GM12864 (cell line): ENCODE measurements around the gene ZNF638.
A peak's percentile ranks its signal among the peaks of the same experiment; 100 is the strongest.

Experiments used
- DNase-seq: peaks from one replicate; pipeline ENCODE4 v3.0.0-alpha.2; 2011; ENCODE audit warnings: low read depth
- H3K4me3 ChIP-seq: 2 replicates; pipeline ENCODE4 v1.5.1; 2011; ENCODE audit warnings: mild to moderate bottlenecking, low read depth, low read length, control low read depth
- TF ChIP-seq, protein P1 (sequence below): IDR thresholded peaks from 2 replicates; pipeline ENCODE4 v1.5.1; 2011; ENCODE audit warnings: low read depth, mild to moderate bottlenecking, moderate library complexity, low read length, control low read depth, inconsistent platforms; ENCODE audit errors: missing control alignments

The ZNF638 gene

DNA sequence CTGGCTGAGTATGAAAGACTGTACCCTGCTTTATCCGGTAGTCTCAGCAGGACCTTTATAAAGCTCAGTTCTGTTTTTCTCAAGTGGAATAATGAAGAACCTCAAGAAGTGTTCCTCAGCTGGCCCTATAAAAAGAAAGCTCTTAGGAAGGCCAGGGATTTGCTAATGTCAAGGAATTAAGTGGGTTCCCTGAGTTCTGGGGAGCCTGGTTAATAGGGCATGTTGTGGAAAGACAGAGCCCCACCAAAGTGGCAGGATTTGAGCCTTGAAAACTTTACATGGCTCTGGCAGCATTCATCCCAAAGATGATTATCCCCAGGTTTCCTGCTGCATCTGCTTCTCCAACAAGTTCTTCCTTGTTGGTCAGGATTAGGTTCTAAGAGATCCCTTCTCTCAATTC lies 114.9 kb downstream of the ZNF638 start:
- TF ChIP-seq, protein P1, sequence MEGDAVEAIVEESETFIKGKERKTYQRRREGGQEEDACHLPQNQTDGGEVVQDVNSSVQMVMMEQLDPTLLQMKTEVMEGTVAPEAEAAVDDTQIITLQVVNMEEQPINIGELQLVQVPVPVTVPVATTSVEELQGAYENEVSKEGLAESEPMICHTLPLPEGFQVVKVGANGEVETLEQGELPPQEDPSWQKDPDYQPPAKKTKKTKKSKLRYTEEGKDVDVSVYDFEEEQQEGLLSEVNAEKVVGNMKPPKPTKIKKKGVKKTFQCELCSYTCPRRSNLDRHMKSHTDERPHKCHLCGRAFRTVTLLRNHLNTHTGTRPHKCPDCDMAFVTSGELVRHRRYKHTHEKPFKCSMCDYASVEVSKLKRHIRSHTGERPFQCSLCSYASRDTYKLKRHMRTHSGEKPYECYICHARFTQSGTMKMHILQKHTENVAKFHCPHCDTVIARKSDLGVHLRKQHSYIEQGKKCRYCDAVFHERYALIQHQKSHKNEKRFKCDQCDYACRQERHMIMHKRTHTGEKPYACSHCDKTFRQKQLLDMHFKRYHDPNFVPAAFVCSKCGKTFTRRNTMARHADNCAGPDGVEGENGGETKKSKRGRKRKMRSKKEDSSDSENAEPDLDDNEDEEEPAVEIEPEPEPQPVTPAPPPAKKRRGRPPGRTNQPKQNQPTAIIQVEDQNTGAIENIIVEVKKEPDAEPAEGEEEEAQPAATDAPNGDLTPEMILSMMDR = no peak
- no peak overlapping the region for H3K4me3 ChIP-seq
- DNase-seq = no peak

DNA sequence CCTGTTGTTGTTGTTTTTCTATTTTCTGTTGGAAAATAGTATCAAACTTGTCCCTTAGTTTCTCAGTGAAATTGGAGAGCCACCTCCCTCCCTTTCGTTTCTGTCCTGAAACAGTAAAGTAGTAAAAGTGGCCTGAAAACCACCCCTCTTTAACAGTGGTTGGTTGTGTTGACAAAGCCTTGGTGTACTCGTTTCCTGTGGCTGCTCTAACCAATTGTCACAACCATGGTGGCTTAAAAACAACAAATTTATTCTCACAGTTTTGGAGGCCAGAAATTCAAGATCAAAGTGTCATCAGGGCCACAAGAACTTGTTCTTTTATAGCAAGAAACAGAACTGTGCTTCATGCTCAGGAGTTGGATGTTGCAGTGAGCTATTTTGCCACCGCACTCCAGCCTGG lies 117.8 kb downstream of the ZNF638 start:
- TF ChIP-seq, protein P1 = no peak
- H3K4me3 ChIP-seq = no peak overlapping the region
- DNase-seq = no peak

DNA sequence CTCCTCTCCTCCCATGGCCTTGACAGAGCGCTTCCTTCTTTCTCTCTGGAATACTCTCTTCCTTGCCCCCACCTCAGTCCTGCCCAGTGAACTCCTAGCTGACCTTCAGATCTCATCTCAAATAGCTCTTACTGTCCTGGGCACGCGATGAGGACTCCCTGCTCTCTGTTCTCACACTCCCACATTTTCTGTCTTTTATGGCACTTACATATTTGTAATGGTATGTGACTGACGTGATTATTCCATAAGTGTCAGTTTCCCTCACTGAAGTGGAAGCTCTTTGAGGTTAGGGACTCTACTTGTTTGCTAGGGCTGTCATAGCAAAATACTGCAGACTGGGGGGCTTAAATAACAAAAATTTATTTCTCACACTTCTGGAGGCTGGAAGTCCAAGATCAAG lies 120.1 kb downstream of the ZNF638 start:
- DNase-seq = no peak
- TF ChIP-seq, protein P1 = no peak
- H3K4me3 ChIP-seq = no peak overlapping the region

DNA sequence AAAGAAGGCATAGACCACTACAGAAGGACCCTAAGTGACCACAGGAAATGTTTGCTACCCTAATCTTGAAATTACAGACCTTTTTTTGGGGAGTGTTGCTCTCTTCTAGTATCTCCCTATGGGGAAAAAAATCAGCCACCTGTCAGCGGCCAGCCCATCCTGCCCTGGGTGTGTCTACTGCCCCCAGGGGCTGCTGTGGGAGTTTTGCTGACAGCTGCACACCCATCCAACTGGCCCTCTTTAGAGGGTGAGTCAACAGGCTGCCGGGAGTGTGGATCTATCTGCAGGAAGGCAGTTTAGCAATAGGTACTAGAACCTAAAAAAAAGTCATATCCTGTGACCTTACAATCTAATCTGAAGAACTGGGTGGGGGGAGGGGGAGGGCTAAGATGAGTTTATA lies 121.0 kb downstream of the ZNF638 start:
- TF ChIP-seq, protein P1 = peak; percentile 10
- DNase-seq = no peak
- H3K4me3 ChIP-seq = no peak overlapping the region

DNA sequence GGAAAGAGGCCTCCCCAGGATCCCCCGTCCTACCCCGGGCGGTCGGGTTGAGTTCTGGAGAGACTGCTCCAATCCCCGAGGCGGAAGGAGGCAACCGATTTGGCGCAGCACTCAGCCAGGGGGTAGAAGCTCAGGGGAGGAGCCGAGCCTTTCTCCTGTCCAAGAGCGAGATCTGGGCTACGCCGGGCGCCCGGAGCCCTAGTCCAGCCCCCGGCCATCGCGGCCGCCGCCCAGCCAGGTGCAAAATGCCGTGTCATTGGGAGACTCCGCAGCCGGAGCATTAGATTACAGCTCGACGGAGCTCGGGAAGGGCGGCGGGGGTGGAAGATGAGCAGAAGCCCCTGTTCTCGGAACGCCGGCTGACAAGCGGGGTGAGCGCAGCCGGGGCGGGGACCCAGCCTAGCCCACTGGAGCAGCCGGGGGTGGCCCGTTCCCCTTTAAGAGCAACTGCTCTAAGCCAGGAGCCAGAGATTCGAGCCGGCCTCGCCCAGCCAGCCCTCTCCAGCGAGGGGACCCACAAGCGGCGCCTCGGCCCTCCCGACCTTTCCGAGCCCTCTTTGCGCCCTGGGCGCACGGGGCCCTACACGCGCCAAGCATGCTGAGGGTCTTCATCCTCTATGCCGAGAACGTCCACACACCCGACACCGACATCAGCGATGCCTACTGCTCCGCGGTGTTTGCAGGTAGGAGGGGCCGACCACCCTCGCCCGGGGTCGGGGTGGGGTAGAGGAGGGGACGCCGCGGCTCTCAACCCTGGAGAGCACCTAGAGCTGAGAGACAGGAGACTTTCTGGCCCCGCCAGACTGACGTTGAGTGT lies 122.0 kb downstream of the ZNF638 start, which contains the start of gene DYSF:
TSS of gene DYSF (plus strand) at position 158 of the 817 bp plus-strand sequence.
- no peak within 1 kb of the TSS for H3K4me3 ChIP-seq
- TF ChIP-seq, protein P1 = no peak
- DNase-seq = no peak

DNA sequence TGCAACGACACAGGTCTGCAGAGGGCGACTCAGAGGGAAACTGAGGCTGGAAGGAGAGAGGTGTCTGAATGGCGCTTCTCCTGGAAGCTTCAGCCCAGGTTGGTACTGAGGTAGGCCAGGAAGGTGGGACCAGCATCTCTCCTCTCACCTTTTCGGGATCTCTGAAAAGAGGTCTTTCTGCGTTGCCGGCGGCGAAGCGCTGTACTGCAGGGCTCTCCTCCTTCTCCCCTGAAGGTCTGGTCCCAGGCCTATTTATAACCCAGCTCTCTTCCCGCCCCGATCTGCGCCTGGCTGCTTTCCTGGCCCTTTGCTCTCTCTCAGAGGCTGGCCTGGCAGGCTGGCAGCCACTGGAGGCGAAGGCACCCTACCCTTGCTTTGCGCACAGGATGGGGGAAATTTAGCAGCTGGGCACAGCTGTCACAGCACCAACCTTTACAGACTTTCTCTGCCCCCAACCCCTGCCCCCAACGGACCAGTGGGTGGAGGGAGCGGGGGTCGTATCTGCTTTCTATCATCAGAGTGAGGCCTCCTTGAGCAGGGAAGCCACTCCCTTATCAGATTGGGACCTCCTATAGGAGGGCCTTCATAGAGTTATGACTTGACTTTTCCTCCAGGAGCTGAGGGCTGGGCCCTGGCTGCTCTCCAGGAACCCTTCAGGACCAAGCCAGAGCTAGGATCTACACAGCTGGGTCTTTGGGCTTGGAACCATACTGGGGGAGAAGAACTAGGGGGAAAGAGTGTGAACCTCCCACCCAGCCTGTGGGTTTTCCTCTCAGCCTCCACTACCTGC lies 122.8 kb downstream of the ZNF638 start:
- TF ChIP-seq, protein P1 = no peak
- DNase-seq = no peak
- H3K4me3 ChIP-seq = no peak overlapping the region
